Measurements from ENCODE around the gene BRPF1. TPM values are rescaled to one million over a fixed set of nuclear protein-coding genes. Genes with fewer than 3 reads are reported as not detected.

Gene BRPF1
- total and polyA plus RNA-seq, 4 donors = 2.0 to 11.2 (median 6.5) TPM

DNA sequence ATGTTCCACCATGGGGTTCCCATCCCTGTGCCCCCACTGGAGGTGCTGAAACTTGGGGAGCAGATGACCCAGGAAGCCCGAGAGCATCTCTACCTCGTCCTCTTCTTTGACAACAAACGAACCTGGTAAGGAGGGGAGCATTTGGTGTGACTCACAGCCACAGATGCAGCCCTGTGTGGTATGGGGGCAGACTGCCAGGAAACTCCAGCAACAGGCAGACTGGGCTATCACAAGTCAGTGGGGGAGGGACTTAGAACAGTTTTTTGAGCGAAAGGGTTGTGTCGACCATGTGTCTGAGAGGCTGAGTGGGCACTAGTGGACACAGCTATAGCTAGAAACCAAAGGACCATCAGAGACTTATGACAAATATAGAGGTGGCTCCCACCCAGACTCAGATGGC is 14.8 kb downstream of the BRPF1 start (continued):
- TF ChIP-seq, protein P1, sequence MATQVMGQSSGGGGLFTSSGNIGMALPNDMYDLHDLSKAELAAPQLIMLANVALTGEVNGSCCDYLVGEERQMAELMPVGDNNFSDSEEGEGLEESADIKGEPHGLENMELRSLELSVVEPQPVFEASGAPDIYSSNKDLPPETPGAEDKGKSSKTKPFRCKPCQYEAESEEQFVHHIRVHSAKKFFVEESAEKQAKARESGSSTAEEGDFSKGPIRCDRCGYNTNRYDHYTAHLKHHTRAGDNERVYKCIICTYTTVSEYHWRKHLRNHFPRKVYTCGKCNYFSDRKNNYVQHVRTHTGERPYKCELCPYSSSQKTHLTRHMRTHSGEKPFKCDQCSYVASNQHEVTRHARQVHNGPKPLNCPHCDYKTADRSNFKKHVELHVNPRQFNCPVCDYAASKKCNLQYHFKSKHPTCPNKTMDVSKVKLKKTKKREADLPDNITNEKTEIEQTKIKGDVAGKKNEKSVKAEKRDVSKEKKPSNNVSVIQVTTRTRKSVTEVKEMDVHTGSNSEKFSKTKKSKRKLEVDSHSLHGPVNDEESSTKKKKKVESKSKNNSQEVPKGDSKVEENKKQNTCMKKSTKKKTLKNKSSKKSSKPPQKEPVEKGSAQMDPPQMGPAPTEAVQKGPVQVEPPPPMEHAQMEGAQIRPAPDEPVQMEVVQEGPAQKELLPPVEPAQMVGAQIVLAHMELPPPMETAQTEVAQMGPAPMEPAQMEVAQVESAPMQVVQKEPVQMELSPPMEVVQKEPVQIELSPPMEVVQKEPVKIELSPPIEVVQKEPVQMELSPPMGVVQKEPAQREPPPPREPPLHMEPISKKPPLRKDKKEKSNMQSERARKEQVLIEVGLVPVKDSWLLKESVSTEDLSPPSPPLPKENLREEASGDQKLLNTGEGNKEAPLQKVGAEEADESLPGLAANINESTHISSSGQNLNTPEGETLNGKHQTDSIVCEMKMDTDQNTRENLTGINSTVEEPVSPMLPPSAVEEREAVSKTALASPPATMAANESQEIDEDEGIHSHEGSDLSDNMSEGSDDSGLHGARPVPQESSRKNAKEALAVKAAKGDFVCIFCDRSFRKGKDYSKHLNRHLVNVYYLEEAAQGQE (IDR thresholded peaks at IDR 0.05) = no peak
- no peak for TF ChIP-seq SP1 (IDR thresholded peaks at IDR 0.05)

DNA sequence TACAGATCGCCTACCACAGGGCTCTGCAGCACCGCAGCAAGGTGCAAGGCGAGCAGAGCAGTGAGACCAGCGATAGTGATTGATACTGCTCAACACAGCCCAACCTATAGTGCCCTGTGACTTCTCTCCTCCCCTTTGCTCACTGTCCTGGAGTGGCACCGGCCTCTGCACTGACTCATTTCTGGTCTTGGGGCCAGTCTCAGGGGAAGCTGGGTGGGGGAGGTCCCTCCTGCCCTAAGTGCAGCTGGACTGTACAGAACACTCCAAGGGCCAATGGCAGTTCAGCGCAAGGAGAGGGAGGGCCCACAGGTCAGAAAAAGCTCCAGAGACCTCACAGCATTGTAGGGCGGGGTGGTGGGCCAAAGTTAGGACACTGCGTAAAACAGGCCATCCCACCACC is 15.7 kb downstream of the BRPF1 start:
- no peak for DNase-seq (ENCODE audit: low spot score)
- no peak overlapping the region for H3K27ac ChIP-seq (ENCODE audit: low read depth in 1 of 2, low read length in 2 of 2)
- whole genome bisulfite sequencing = 95% methylated on average over 8 of the region's 8 CpGs

DNA sequence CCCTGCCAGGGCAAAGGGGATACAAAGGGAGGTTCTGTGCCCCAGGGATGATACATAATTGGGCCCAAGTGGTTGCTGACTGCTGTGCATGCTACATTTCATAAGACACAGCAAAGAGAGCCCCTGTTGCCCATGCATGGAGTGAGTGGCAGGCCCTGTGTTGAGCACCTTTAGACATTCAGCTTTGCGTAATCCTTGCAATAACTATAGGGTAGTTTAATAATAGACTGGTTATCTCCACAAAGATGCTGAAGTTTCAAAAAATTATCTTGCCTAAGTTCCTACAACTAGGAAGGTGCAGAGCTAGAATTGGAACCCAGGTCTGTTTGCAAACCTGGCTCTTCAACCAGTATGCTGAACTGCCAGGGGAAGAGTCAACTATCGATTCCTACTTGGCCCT is 16.5 kb downstream of the BRPF1 start:
- H3K27me3 ChIP-seq (ENCODE audit: control insufficient read depth in 4 of 4, insufficient read depth in 4 of 4, low read length in 3 of 4) = no peaks in the 10 kb centered on the region
- 88% methylated on average over 2 of the region's 2 CpGs for WGBS
- TF ChIP-seq EGR1 (IDR thresholded peaks at IDR 0.05; ENCODE audit: low read depth in 2 of 2) (no peak), FOXA1 (IDR thresholded peaks at IDR 0.05) (no peak), TAF1 (conservative IDR thresholded peaks at IDR 0.05) (no peak), GABPA (IDR thresholded peaks at IDR 0.05 in 1 of 2, conservative IDR thresholded peaks at IDR 0.05 in 1 of 2) (no peak), RXRA (IDR thresholded peaks at IDR 0.05) (no peak), RAD21 (IDR thresholded peaks at IDR 0.05) (no peak), NR2F2 (IDR thresholded peaks at IDR 0.05) (no peak), JUND (IDR thresholded peaks at IDR 0.05) (no peak), FOXA2 (IDR thresholded peaks at IDR 0.05) (no peak)
- TF ChIP-seq, protein P2, sequence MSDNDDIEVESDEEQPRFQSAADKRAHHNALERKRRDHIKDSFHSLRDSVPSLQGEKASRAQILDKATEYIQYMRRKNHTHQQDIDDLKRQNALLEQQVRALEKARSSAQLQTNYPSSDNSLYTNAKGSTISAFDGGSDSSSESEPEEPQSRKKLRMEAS (IDR thresholded peaks at IDR 0.05) = no peak
- TF ChIP-seq, protein P3, sequence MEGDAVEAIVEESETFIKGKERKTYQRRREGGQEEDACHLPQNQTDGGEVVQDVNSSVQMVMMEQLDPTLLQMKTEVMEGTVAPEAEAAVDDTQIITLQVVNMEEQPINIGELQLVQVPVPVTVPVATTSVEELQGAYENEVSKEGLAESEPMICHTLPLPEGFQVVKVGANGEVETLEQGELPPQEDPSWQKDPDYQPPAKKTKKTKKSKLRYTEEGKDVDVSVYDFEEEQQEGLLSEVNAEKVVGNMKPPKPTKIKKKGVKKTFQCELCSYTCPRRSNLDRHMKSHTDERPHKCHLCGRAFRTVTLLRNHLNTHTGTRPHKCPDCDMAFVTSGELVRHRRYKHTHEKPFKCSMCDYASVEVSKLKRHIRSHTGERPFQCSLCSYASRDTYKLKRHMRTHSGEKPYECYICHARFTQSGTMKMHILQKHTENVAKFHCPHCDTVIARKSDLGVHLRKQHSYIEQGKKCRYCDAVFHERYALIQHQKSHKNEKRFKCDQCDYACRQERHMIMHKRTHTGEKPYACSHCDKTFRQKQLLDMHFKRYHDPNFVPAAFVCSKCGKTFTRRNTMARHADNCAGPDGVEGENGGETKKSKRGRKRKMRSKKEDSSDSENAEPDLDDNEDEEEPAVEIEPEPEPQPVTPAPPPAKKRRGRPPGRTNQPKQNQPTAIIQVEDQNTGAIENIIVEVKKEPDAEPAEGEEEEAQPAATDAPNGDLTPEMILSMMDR (IDR thresholded peaks at IDR 0.05; ENCODE audit: low read depth, low read length, missing input control) = no peak

More for the DNA sequence above, 15.7 kb downstream of the BRPF1 start:
- H3K4me3 ChIP-seq (ENCODE audit: low read depth in 1 of 3, low read length in 3 of 3) = no peak overlapping the region
- no peak for TF ChIP-seq FOXA2 (IDR thresholded peaks at IDR 0.05)
- TF ChIP-seq YY1 (IDR thresholded peaks at IDR 0.05) = no peak
- TF ChIP-seq, protein P4, sequence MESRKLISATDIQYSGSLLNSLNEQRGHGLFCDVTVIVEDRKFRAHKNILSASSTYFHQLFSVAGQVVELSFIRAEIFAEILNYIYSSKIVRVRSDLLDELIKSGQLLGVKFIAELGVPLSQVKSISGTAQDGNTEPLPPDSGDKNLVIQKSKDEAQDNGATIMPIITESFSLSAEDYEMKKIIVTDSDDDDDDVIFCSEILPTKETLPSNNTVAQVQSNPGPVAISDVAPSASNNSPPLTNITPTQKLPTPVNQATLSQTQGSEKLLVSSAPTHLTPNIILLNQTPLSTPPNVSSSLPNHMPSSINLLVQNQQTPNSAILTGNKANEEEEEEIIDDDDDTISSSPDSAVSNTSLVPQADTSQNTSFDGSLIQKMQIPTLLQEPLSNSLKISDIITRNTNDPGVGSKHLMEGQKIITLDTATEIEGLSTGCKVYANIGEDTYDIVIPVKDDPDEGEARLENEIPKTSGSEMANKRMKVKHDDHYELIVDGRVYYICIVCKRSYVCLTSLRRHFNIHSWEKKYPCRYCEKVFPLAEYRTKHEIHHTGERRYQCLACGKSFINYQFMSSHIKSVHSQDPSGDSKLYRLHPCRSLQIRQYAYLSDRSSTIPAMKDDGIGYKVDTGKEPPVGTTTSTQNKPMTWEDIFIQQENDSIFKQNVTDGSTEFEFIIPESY (IDR thresholded peaks at IDR 0.05) = no peak
- TF ChIP-seq FOXA1 (IDR thresholded peaks at IDR 0.05) = no peak
- no peak for TF ChIP-seq HNF4A (conservative IDR thresholded peaks at IDR 0.05)
- TF ChIP-seq, protein P1 (IDR thresholded peaks at IDR 0.05) = no peak
- no peak for TF ChIP-seq JUND (IDR thresholded peaks at IDR 0.05)
- no peak for TF ChIP-seq EGR1 (IDR thresholded peaks at IDR 0.05; ENCODE audit: low read depth in 2 of 2)
- H3K9me3 ChIP-seq (ENCODE audit: control insufficient read depth in 4 of 4, low read length in 3 of 4) = no peaks in the 10 kb centered on the region
- H3K9ac ChIP-seq (ENCODE audit: low read depth in 1 of 2, low read length in 2 of 2) = no peak overlapping the region
- no peaks in the 10 kb centered on the region for H3K27me3 ChIP-seq (ENCODE audit: control insufficient read depth in 4 of 4, insufficient read depth in 4 of 4, low read length in 3 of 4)
- H3K4me1 ChIP-seq (ENCODE audit: control insufficient read depth in 4 of 4, insufficient read depth in 4 of 4, low read length in 3 of 4) = peaks cover 5 to 27% (median 22%) of the 10 kb centered on the region in 4 donors
- peaks cover 17 to 63% (median 49%) of the 10 kb centered on the region in 4 donors for H3K36me3 ChIP-seq (ENCODE audit: control insufficient read depth in 4 of 4, insufficient read depth in 3 of 4, low read depth in 1 of 4, low read length in 3 of 4)

More for the DNA sequence above, 16.5 kb downstream of the BRPF1 start:
- Histone ChIP-seq H3K4me3 (ENCODE audit: low read depth in 1 of 3, low read length in 3 of 3) (no peak overlapping the region), H3K9ac (ENCODE audit: low read depth in 1 of 2, low read length in 2 of 2) (no peak overlapping the region), H3K36me3 (ENCODE audit: control insufficient read depth in 4 of 4, insufficient read depth in 3 of 4, low read depth in 1 of 4, low read length in 3 of 4) (peaks cover 20 to 56% (median 43%) of the 10 kb centered on the region in 4 donors), H3K4me1 (ENCODE audit: control insufficient read depth in 4 of 4, insufficient read depth in 4 of 4, low read length in 3 of 4) (peaks cover 5 to 27% (median 22%) of the 10 kb centered on the region in 4 donors), H3K27ac (ENCODE audit: low read depth in 1 of 2, low read length in 2 of 2) (no peak overlapping the region), H3K9me3 (ENCODE audit: control insufficient read depth in 4 of 4, low read length in 3 of 4) (no peaks in the 10 kb centered on the region)
- no peak for DNase-seq (ENCODE audit: low spot score)
